Brain microvascular endothelial cell (primary cell): ENCODE data around the gene IP6K3.

ENCODE experiments used
- DNase-seq: peaks from one replicate; pipeline ENCODE4 v3.0.0-alpha.2; 2020
- H3K27ac ChIP-seq: fragments of 250-450 bp; sonication (Bioruptor Pico); 2 replicates; pipeline ENCODE4 v1.5.1; 2020; ENCODE audit warnings: mild to moderate bottlenecking, moderate library complexity
- H3K27me3 ChIP-seq: fragments of 250-450 bp; sonication (Bioruptor Pico); replicated peaks from 2 replicates; pipeline ENCODE4 v1.5.1; 2020; ENCODE audit warnings: mild to moderate bottlenecking
- H3K36me3 ChIP-seq: fragments of 250-450 bp; sonication (Bioruptor Pico); replicated peaks from 2 replicates; pipeline ENCODE4 v1.5.1; 2020; ENCODE audit warnings: mild to moderate bottlenecking
- H3K4me3 ChIP-seq: 2 replicates; pipeline ENCODE4 v1.5.1; 2011; ENCODE audit warnings: low read depth, mild to moderate bottlenecking, control low read depth, low read length, moderate library complexity
- CTCF ChIP-seq: IDR thresholded peaks from 2 replicates; pipeline ENCODE4 v1.5.1; 2011; ENCODE audit warnings: low read depth, mild to moderate bottlenecking, moderate library complexity, low read length, control low read depth, inconsistent platforms; ENCODE audit errors: missing control alignments
- in situ Hi-C: cut with HindIII; loops from 2 replicates; pipeline ENCODE4 v1.10.0; 2017; ENCODE audit warnings: low sequenced_read_pairs, low pct_ligation_motif_present

The IP6K3 gene

GRCh38 chr6:33723371-33724085 lies 23.2 kb downstream of the IP6K3 start:
- Histone ChIP-seq H3K36me3 (no peaks in the 10 kb centered on the region), H3K27me3 (peaks cover 37% of the 10 kb centered on the region), H3K4me3 (no peak overlapping the region), H3K27ac (no peak overlapping the region)
- in situ Hi-C loops = no loop called here
- no peak for DNase-seq
- no peak for TF ChIP-seq CTCF

- Histone ChIP-seq H3K4me3 (no peak overlapping the region), H3K27me3 (peaks cover 37% of the 10 kb centered on the region), H3K27ac (no peak overlapping the region), H3K36me3 (no peaks in the 10 kb centered on the region)
- TF ChIP-seq CTCF = no peak
- no peak for DNase-seq
- in situ Hi-C loops = no loop called here
Observed at GRCh38 chr6:33722103-33722623, 24.5 kb downstream of the IP6K3 start.

- TF ChIP-seq CTCF = no peak
- Histone ChIP-seq H3K27ac (no peak overlapping the region), H3K36me3 (no peaks in the 10 kb centered on the region), H3K4me3 (no peak overlapping the region), H3K27me3 (peaks cover 37% of the 10 kb centered on the region)
- in situ Hi-C loops = no loop called here
- no peak for DNase-seq
Observed at GRCh38 chr6:33721508-33721907, 25.2 kb downstream of the IP6K3 start.

DNA sequence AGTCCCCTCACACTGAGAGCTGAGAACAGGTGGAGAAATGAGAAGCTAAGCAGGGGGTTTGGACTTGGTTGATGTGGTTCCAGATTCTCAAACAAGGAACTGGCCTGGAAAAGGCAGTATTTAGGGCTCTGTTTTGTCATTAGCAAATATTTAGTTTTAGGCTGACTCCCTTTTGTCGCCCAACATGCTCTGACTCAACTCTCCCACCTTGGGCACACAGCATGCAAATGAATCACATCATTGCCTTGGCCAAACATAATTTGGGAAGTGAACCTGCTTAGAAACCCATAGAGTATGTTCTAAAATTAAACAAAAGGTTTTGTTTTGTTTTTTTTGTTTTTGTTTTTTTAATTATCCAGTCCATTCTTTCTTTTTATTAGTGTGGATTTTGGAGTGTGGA lies 25.7 kb downstream of the IP6K3 start:
- Histone ChIP-seq H3K36me3 (no peaks in the 10 kb centered on the region), H3K27ac (no peak overlapping the region), H3K27me3 (peaks cover 34% of the 10 kb centered on the region), H3K4me3 (no peak overlapping the region)
- no peak for TF ChIP-seq CTCF
- in situ Hi-C loops = no loop called here
- no peak for DNase-seq

DNA sequence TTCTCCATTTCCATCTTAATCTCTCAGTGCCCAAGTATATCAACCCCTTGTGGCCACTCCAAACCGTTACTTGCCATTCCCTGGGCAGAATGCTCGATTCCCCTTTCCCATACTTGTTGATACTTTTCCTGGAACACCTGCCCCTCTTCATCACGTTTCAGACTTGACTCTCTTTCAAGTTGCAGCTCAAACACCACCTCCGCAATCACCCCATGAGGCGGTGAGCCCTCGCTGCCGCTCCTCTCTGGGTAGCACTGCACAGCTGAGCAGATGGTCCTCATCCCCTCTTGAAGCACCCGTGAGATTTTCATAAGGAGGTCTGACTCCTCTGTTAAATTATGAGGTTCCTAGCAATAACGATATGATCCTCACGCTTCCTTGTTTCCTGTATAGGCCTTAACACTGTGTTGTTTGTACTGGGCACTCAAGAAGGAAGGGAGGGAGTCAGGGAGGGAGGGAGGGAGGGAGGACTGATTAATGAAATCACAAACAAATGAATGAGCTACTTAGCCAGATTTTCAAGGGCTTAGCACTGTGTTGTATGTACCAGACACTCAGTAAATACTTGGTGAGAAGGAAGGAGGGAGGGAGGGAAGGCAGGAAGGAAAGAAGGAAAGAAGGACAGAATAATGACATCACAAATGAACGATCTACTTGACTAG lies 27.2 kb downstream of the IP6K3 start:
- in situ Hi-C loops = no loop called here
- no peak for DNase-seq
- Histone ChIP-seq H3K36me3 (no peaks in the 10 kb centered on the region), H3K27me3 (peaks cover 31% of the 10 kb centered on the region), H3K4me3 (no peak overlapping the region), H3K27ac (no peak overlapping the region)
- TF ChIP-seq CTCF = no peak
